ENCODE measurements around the gene WRAP73.

WRAP73 gene

DNA sequence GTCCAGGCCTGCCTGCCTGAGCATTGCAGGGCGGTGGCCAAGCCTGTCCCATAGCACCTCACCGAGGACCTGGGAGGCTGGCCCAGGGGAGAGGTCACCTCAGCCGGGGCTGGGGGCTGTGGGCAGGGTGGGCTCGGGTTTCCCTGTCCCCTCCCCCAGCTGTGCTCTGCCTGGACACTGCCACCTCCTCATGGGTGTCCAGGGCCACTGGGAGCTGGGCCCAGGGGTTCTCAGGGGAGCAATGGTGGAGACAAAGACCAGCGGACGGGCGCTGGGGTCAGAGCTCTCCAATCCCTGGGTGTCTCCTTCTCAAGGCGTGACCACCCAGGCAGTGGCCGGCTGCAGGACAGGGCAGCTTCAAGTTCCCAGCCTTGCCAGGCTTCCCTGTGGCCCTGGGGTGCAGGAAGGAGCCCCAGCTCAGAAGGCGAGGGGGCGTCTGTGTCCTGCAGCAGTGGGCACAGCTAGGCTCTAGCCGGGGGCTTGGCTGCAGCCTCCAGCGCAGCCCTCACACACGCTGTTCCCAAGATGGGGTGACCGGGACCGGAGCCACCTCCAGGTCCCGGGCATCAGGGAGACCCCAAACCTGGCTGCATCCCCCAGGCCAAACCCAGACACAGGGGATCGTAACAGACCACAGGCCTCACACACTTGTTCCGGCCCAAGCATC lies 31.5 kb upstream of the WRAP73 start:
- Histone ChIP-seq H3K4me1 (ENCODE audit: control insufficient read depth, insufficient read depth, low read depth, low read length) (peaks cover 13% of the 10 kb centered on the region), H2AK5ac (ENCODE audit: low read length, severe bottlenecking) (no peak overlapping the region), H3K27ac (ENCODE audit: low read length, poor library complexity, severe bottlenecking) (no peak overlapping the region), H3K9me3 (ENCODE audit: control insufficient read depth, low read length) (no peaks in the 10 kb centered on the region), H4K8ac (ENCODE audit: low read length) (no peak overlapping the region), H3K9ac (ENCODE audit: low read length) (no peak overlapping the region), H3K18ac (ENCODE audit: low read depth in 1 of 2, low read length in 2 of 2) (no peak overlapping the region), H2BK12ac (ENCODE audit: low read length in 2 of 2) (no peak overlapping the region), H3K4me2 (ENCODE audit: low read length, poor library complexity, severe bottlenecking) (no peak overlapping the region), H2AFZ (ENCODE audit: low read depth, low read length) (no peak overlapping the region), H2BK15ac (ENCODE audit: low read depth, poor library complexity, severe bottlenecking) (no peak overlapping the region), H3K4ac (ENCODE audit: low read depth in 1 of 2, low read length in 2 of 2) (no peak overlapping the region), H3K79me1 (replicated peaks; ENCODE audit: low read length, poor library complexity, severe bottlenecking) (no peaks in the 10 kb centered on the region), H3K36me3 (ENCODE audit: control insufficient read depth in 1 of 2, insufficient read depth in 2 of 2, low read depth in 1 of 2, low read length in 2 of 2) (no peaks in the 10 kb centered on the region), H3K27me3 (ENCODE audit: control insufficient read depth in 1 of 2, insufficient read depth in 1 of 2, low read length in 2 of 2) (peaks cover 41 to 73% of the 10 kb centered on the region in 2 experiments), H2BK5ac (ENCODE audit: low read depth, low read length, poor library complexity, severe bottlenecking) (no peak overlapping the region), H3K23ac (ENCODE audit: low read length in 2 of 2) (no peak overlapping the region), H3K14ac (ENCODE audit: low read length in 2 of 2) (no peak overlapping the region), H4K91ac (ENCODE audit: low read length) (no peak overlapping the region), H2BK120ac (ENCODE audit: low read depth, low read length) (no peak overlapping the region), H3K4me3 (ENCODE audit: insufficient read depth in 1 of 2, low read depth in 1 of 2, low read length in 2 of 2) (no peak overlapping the region)
- WGBS, result 92% methylated on average over 19 of the region's 19 CpGs
- DNase-seq, result no peak

DNA sequence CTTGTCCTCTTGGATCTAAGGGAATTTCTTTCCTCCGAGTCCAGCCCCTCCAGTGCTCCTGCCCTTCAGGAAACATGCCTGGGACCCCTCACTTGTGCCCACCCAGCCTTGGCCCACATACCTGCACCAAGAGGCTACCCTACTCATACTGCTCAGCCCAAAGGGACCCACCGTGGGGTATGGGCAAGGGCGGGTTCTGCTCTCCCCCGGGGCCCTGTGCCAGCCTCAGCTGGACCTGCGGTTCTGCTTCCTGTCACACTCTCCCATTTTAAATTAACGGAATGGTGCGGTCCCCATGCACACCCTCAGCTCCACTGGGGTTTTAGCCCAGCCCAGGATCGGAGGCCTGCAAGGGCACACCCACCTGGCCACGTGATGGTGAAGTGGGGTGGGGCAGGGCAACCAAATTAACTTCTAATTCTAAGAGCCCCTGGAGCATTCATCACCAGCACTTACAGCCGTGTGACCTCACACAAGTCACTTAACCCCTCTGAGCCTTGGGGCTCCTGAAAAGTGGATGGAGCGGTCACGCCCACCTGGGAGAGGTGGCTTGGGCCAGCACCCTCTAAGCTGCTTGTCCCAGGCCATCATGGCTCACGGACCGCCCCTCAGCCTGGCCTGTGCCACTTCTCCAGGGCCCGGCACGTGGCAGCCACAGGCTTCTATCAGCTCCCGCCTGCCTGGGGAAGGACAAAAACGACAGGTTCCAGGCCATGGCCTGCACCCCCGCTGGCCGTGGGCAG lies 30.8 kb upstream of the WRAP73 start:
- no peak overlapping the region for H4K91ac ChIP-seq (ENCODE audit: low read length)
- H3K4ac ChIP-seq (ENCODE audit: low read depth in 1 of 2, low read length in 2 of 2), result no peak overlapping the region
- 81% methylated on average over 19 of the region's 20 CpGs for WGBS
- H2BK15ac ChIP-seq (ENCODE audit: low read depth, poor library complexity, severe bottlenecking), result no peak overlapping the region
- no peak overlapping the region for H2BK5ac ChIP-seq (ENCODE audit: low read depth, low read length, poor library complexity, severe bottlenecking)
- no peak overlapping the region for H3K18ac ChIP-seq (ENCODE audit: low read depth in 1 of 2, low read length in 2 of 2)
- no peak overlapping the region for H3K9ac ChIP-seq (ENCODE audit: low read length)
- no peak overlapping the region for H2BK120ac ChIP-seq (ENCODE audit: low read depth, low read length)
- no peak overlapping the region for H2AFZ ChIP-seq (ENCODE audit: low read depth, low read length)
- H3K9me3 ChIP-seq (ENCODE audit: control insufficient read depth, low read length), result no peaks in the 10 kb centered on the region
- no peaks in the 10 kb centered on the region for H3K79me1 ChIP-seq (replicated peaks; ENCODE audit: low read length, poor library complexity, severe bottlenecking)
- no peak for DNase-seq
- H2AK5ac ChIP-seq (ENCODE audit: low read length, severe bottlenecking), result no peak overlapping the region
- H3K14ac ChIP-seq (ENCODE audit: low read length in 2 of 2), result no peak overlapping the region
- H3K4me1 ChIP-seq (ENCODE audit: control insufficient read depth, insufficient read depth, low read depth, low read length), result peaks cover 13% of the 10 kb centered on the region
- H3K4me2 ChIP-seq (ENCODE audit: low read length, poor library complexity, severe bottlenecking), result no peak overlapping the region
- no peak overlapping the region for H3K23ac ChIP-seq (ENCODE audit: low read length in 2 of 2)
- H4K8ac ChIP-seq (ENCODE audit: low read length), result no peak overlapping the region
- peaks cover 42 to 71% of the 10 kb centered on the region in 2 experiments for H3K27me3 ChIP-seq (ENCODE audit: control insufficient read depth in 1 of 2, insufficient read depth in 1 of 2, low read length in 2 of 2)
- no peak overlapping the region for H2BK12ac ChIP-seq (ENCODE audit: low read length in 2 of 2)
- no peaks in the 10 kb centered on the region for H3K36me3 ChIP-seq (ENCODE audit: control insufficient read depth in 1 of 2, insufficient read depth in 2 of 2, low read depth in 1 of 2, low read length in 2 of 2)
- H3K27ac ChIP-seq (ENCODE audit: low read length, poor library complexity, severe bottlenecking), result no peak overlapping the region
- no peak overlapping the region for H3K4me3 ChIP-seq (ENCODE audit: insufficient read depth in 1 of 2, low read depth in 1 of 2, low read length in 2 of 2)

DNA sequence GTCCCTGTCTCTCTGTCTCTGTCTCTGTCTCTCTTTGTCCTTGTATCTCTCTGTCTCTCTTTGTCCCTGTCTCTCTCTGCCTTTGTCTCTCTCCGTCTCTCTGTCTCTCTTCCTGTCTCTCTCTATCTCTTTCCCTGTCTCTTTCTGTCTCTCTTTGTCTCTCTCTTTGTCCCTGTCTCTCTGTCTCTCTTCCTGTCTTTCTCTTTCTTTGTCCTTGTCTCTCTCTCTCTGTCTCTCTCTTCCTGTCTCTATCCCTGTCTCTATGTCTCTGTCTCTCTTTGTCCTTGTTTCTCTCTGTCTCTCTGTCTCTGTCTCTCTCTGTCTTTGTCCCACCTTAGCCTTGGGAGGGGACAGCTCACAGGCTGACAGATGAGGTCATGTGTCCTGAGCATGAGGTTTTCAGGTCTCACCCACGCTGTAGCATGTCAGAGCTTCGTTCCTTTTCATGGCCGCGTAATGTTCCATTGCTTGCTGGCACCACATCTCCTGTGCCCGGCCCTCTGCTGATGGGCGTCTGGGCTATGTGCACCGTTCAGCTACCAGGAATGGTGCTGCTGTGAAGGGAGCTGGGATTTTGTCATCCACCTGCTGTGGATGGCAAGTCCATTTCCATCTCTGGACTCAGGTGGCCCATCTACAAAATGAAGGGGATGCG lies 30.0 kb upstream of the WRAP73 start:
- H3K4ac ChIP-seq (ENCODE audit: low read depth in 1 of 2, low read length in 2 of 2), result no peak overlapping the region
- no peaks in the 10 kb centered on the region for H3K9me3 ChIP-seq (ENCODE audit: control insufficient read depth, low read length)
- no peak overlapping the region for H2BK12ac ChIP-seq (ENCODE audit: low read length in 2 of 2)
- H3K14ac ChIP-seq (ENCODE audit: low read length in 2 of 2), result no peak overlapping the region
- no peak overlapping the region for H3K27ac ChIP-seq (ENCODE audit: low read length, poor library complexity, severe bottlenecking)
- H3K4me1 ChIP-seq (ENCODE audit: control insufficient read depth, insufficient read depth, low read depth, low read length), result peaks cover 13% of the 10 kb centered on the region
- no peak overlapping the region for H3K23ac ChIP-seq (ENCODE audit: low read length in 2 of 2)
- no peak overlapping the region for H3K18ac ChIP-seq (ENCODE audit: low read depth in 1 of 2, low read length in 2 of 2)
- H4K8ac ChIP-seq (ENCODE audit: low read length), result no peak overlapping the region
- no peak overlapping the region for H3K4me3 ChIP-seq (ENCODE audit: insufficient read depth in 1 of 2, low read depth in 1 of 2, low read length in 2 of 2)
- no peak overlapping the region for H2AFZ ChIP-seq (ENCODE audit: low read depth, low read length)
- H3K79me1 ChIP-seq (replicated peaks; ENCODE audit: low read length, poor library complexity, severe bottlenecking), result no peaks in the 10 kb centered on the region
- H2BK120ac ChIP-seq (ENCODE audit: low read depth, low read length), result no peak overlapping the region
- peaks cover 39 to 66% of the 10 kb centered on the region in 2 experiments for H3K27me3 ChIP-seq (ENCODE audit: control insufficient read depth in 1 of 2, insufficient read depth in 1 of 2, low read length in 2 of 2)
- no peak for DNase-seq
- no peak overlapping the region for H3K9ac ChIP-seq (ENCODE audit: low read length)
- no peak overlapping the region for H2BK5ac ChIP-seq (ENCODE audit: low read depth, low read length, poor library complexity, severe bottlenecking)
- no peak overlapping the region for H2BK15ac ChIP-seq (ENCODE audit: low read depth, poor library complexity, severe bottlenecking)
- H3K4me2 ChIP-seq (ENCODE audit: low read length, poor library complexity, severe bottlenecking), result no peak overlapping the region
- H3K36me3 ChIP-seq (ENCODE audit: control insufficient read depth in 1 of 2, insufficient read depth in 2 of 2, low read depth in 1 of 2, low read length in 2 of 2), result no peaks in the 10 kb centered on the region
- H4K91ac ChIP-seq (ENCODE audit: low read length), result no peak overlapping the region
- WGBS, result 91% methylated on average over 9 of the region's 9 CpGs
- no peak overlapping the region for H2AK5ac ChIP-seq (ENCODE audit: low read length, severe bottlenecking)

DNA sequence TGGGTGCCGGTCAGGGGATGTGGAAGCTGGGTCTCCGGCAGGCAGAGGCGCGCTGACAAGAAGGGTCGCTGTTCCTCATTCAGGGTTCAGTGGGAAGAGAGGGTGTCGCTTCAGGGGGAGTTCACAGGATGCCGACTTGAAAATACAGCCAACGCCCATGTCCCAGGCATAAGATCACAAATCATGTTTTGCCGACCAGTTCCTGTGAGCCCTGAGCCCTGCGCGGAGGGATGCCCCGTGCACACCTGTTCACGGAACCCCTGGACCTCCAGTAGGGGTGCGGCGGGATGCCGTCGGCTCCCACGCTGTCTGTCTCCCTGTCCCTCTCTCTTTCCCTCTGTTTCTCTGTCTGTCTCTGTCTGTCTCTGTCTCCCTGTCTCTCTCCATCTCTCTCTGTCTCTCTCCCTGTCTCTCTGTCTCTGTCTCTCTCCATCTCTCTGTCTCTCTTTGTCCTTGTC lies 29.2 kb upstream of the WRAP73 start:
- H2BK5ac ChIP-seq (ENCODE audit: low read depth, low read length, poor library complexity, severe bottlenecking), result no peak overlapping the region
- 92% methylated on average over 18 of the region's 18 CpGs for WGBS

More for the DNA sequence above, 29.2 kb upstream of the WRAP73 start:
- peaks cover 20% of the 10 kb centered on the region for H3K4me1 ChIP-seq (ENCODE audit: control insufficient read depth, insufficient read depth, low read depth, low read length)
- H2AFZ ChIP-seq (ENCODE audit: low read depth, low read length), result no peak overlapping the region
- H3K4me3 ChIP-seq (ENCODE audit: insufficient read depth in 1 of 2, low read depth in 1 of 2, low read length in 2 of 2), result no peak overlapping the region
- DNase-seq, result no peak
- H3K79me1 ChIP-seq (replicated peaks; ENCODE audit: low read length, poor library complexity, severe bottlenecking), result no peaks in the 10 kb centered on the region
- no peak overlapping the region for H4K91ac ChIP-seq (ENCODE audit: low read length)
- no peak overlapping the region for H2BK120ac ChIP-seq (ENCODE audit: low read depth, low read length)
- no peaks in the 10 kb centered on the region for H3K36me3 ChIP-seq (ENCODE audit: control insufficient read depth in 1 of 2, insufficient read depth in 2 of 2, low read depth in 1 of 2, low read length in 2 of 2)
- no peak overlapping the region for H2AK5ac ChIP-seq (ENCODE audit: low read length, severe bottlenecking)
- H3K4me2 ChIP-seq (ENCODE audit: low read length, poor library complexity, severe bottlenecking), result no peak overlapping the region
- H3K9me3 ChIP-seq (ENCODE audit: control insufficient read depth, low read length), result no peaks in the 10 kb centered on the region
- no peak overlapping the region for H3K14ac ChIP-seq (ENCODE audit: low read length in 2 of 2)
- no peak overlapping the region for H2BK15ac ChIP-seq (ENCODE audit: low read depth, poor library complexity, severe bottlenecking)
- H2BK12ac ChIP-seq (ENCODE audit: low read length in 2 of 2), result no peak overlapping the region
- H3K23ac ChIP-seq (ENCODE audit: low read length in 2 of 2), result no peak overlapping the region
- H3K18ac ChIP-seq (ENCODE audit: low read depth in 1 of 2, low read length in 2 of 2), result no peak overlapping the region
- H3K4ac ChIP-seq (ENCODE audit: low read depth in 1 of 2, low read length in 2 of 2), result no peak overlapping the region
- no peak overlapping the region for H3K27ac ChIP-seq (ENCODE audit: low read length, poor library complexity, severe bottlenecking)
- peaks cover 32 to 66% of the 10 kb centered on the region in 2 experiments for H3K27me3 ChIP-seq (ENCODE audit: control insufficient read depth in 1 of 2, insufficient read depth in 1 of 2, low read length in 2 of 2)
- no peak overlapping the region for H4K8ac ChIP-seq (ENCODE audit: low read length)
- H3K9ac ChIP-seq (ENCODE audit: low read length), result no peak overlapping the region

Data from mesenchymal stem cell (in vitro differentiated cells and primary cell).